A549 (cell line): ENCODE data around the gene PALM3.

Source experiments
- CBX8 ChIP-seq: fragments of 200-600 bp; sonication (generic); IDR thresholded peaks from 2 replicates; pipeline ENCODE4 v1.6.1; 2016
- JUN ChIP-seq, 2 experiments: fragments of >200 bp; sonication (Bioruptor Twin); formaldehyde crosslinking; IDR thresholded peaks; 2 replicates in 1 of 2; 3 replicates in 1 of 2; pipeline ENCODE4 v1.6.1; 2016 to 2017
- MAFK ChIP-seq: fragments of 450-650 bp; IDR thresholded peaks from 2 replicates; pipeline ENCODE4 v1.6.1; 2014; ENCODE audit not compliant: partially characterized antibody
- MAZ ChIP-seq: fragments of 150-350 bp; IDR thresholded peaks from 2 replicates; pipeline ENCODE4 v1.6.1; 2014; ENCODE audit warnings: antibody characterized with exemption, low read depth, low read length, borderline replicate concordance
- MYC ChIP-seq: IDR thresholded peaks from 2 replicates; pipeline ENCODE4 v1.6.1; 2012; ENCODE audit warnings: mild to moderate bottlenecking, inconsistent platforms, low read length, improper control_type of control experiment, borderline replicate concordance
- POLR2A ChIP-seq: IDR thresholded peaks from 2 replicates; pipeline ENCODE4 v1.6.1; 2012; ENCODE audit warnings: mild to moderate bottlenecking, low read length
- RAD21 ChIP-seq, 2 experiments: fragments of >200 bp in 1 of 2; sonication (Bioruptor Twin) in 1 of 2; formaldehyde crosslinking in 1 of 2; IDR thresholded peaks in 1 of 2; conservative IDR thresholded peaks in 1 of 2; 2 replicates in 1 of 2; 3 replicates in 1 of 2; pipeline ENCODE4 v1.6.1; 2012 to 2018; ENCODE audit warnings: inconsistent platforms in 1 of 2
- RARB ChIP-seq: fragments of 250-450 bp; sonication (Bioruptor Pico); IDR thresholded peaks from 2 replicates; pipeline ENCODE4 v1.8.0; 2021; ENCODE audit warnings: mild to moderate bottlenecking, moderate library complexity
- RFX5 ChIP-seq: fragments of 450-650 bp; IDR thresholded peaks from 2 replicates; pipeline ENCODE4 v1.7.1; 2014; ENCODE audit warnings: antibody characterized with exemption, mild to moderate bottlenecking, moderate library complexity
- SREBF2 ChIP-seq: fragments of 450-650 bp; IDR thresholded peaks from 2 replicates; pipeline ENCODE4 v1.6.1; 2014; ENCODE audit warnings: mild to moderate bottlenecking, moderate library complexity
- TF ChIP-seq, protein P1 (sequence below): fragments of >200 bp; sonication (Bioruptor Twin); formaldehyde crosslinking; IDR thresholded peaks from 3 replicates; pipeline ENCODE4 v1.5.1; 2016
- TF ChIP-seq, protein P2 (sequence below): fragments of 450-650 bp; IDR thresholded peaks from 2 replicates; pipeline ENCODE4 v1.6.1; 2014; ENCODE audit warnings: antibody characterized with exemption
- TF ChIP-seq, protein P3 (sequence below): IDR thresholded peaks from 2 replicates; pipeline ENCODE4 v1.6.1; 2012
- TF ChIP-seq, protein P4 (sequence below): fragments of 200-600 bp; sonication (generic); IDR thresholded peaks from 2 replicates; pipeline ENCODE4 v1.6.1; 2016; ENCODE audit warnings: antibody characterized with exemption, mild to moderate bottlenecking, moderate library complexity

DNA sequence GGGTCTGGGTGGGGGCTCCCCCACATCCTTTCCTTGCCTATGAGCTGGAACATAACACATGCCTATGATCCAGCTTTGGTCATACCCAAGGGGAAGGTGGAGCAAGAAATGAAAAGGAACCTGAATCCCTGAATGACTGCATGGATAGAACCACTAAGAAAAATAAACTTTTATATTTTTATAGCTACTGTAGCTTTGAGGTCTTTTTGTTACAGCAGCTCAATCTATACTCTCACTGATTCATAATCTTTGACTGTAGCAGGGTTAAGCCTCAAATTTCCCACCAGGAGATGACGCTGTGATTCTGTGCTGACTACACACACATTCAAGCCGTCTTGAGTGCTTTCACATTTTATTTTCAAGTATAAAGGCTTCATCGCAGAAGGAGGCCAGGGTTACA, 8.8 kb downstream of the PALM3 start:
- TF ChIP-seq RFX5 = no peak
- TF ChIP-seq, protein P1, sequence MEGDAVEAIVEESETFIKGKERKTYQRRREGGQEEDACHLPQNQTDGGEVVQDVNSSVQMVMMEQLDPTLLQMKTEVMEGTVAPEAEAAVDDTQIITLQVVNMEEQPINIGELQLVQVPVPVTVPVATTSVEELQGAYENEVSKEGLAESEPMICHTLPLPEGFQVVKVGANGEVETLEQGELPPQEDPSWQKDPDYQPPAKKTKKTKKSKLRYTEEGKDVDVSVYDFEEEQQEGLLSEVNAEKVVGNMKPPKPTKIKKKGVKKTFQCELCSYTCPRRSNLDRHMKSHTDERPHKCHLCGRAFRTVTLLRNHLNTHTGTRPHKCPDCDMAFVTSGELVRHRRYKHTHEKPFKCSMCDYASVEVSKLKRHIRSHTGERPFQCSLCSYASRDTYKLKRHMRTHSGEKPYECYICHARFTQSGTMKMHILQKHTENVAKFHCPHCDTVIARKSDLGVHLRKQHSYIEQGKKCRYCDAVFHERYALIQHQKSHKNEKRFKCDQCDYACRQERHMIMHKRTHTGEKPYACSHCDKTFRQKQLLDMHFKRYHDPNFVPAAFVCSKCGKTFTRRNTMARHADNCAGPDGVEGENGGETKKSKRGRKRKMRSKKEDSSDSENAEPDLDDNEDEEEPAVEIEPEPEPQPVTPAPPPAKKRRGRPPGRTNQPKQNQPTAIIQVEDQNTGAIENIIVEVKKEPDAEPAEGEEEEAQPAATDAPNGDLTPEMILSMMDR = no peak
- no peak for TF ChIP-seq MAFK
- no peak for TF ChIP-seq SREBF2
- TF ChIP-seq RAD21 (conservative IDR thresholded peaks at IDR 0.05 in 1 of 2, IDR thresholded peaks at IDR 0.05 in 1 of 2) = no peak
- TF ChIP-seq, protein P2, sequence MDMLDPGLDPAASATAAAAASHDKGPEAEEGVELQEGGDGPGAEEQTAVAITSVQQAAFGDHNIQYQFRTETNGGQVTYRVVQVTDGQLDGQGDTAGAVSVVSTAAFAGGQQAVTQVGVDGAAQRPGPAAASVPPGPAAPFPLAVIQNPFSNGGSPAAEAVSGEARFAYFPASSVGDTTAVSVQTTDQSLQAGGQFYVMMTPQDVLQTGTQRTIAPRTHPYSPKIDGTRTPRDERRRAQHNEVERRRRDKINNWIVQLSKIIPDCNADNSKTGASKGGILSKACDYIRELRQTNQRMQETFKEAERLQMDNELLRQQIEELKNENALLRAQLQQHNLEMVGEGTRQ = no peak
- TF ChIP-seq, protein P3, sequence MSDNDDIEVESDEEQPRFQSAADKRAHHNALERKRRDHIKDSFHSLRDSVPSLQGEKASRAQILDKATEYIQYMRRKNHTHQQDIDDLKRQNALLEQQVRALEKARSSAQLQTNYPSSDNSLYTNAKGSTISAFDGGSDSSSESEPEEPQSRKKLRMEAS = no peak
- no peak for TF ChIP-seq POLR2A
- TF ChIP-seq JUN (IDR thresholded peaks at IDR 0.05) = no peak
- TF ChIP-seq, protein P4, sequence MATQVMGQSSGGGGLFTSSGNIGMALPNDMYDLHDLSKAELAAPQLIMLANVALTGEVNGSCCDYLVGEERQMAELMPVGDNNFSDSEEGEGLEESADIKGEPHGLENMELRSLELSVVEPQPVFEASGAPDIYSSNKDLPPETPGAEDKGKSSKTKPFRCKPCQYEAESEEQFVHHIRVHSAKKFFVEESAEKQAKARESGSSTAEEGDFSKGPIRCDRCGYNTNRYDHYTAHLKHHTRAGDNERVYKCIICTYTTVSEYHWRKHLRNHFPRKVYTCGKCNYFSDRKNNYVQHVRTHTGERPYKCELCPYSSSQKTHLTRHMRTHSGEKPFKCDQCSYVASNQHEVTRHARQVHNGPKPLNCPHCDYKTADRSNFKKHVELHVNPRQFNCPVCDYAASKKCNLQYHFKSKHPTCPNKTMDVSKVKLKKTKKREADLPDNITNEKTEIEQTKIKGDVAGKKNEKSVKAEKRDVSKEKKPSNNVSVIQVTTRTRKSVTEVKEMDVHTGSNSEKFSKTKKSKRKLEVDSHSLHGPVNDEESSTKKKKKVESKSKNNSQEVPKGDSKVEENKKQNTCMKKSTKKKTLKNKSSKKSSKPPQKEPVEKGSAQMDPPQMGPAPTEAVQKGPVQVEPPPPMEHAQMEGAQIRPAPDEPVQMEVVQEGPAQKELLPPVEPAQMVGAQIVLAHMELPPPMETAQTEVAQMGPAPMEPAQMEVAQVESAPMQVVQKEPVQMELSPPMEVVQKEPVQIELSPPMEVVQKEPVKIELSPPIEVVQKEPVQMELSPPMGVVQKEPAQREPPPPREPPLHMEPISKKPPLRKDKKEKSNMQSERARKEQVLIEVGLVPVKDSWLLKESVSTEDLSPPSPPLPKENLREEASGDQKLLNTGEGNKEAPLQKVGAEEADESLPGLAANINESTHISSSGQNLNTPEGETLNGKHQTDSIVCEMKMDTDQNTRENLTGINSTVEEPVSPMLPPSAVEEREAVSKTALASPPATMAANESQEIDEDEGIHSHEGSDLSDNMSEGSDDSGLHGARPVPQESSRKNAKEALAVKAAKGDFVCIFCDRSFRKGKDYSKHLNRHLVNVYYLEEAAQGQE = no peak
- TF ChIP-seq MAZ = no peak
- TF ChIP-seq MYC = no peak
- no peak for TF ChIP-seq CBX8
- TF ChIP-seq RARB (CRISPR knock-in tag) = no peak
